Measurements from ENCODE around the gene DAB1.

Gene DAB1

GRCh38 chr1:57269630-57270225 is 154.1 kb downstream of the DAB1 start:
- no peak for DNase-seq (ENCODE audit: extremely low spot score)
- CTCF ChIA-PET, result no interaction called here
- TF ChIP-seq NFRKB (IDR thresholded peaks at IDR 0.05), result no peak
- TF ChIP-seq CTBP1 (IDR thresholded peaks at IDR 0.05; ENCODE audit: borderline replicate concordance), result no peak
- TF ChIP-seq TARDBP (IDR thresholded peaks at IDR 0.05), result no peak
- no peak for TF ChIP-seq LEF1 (IDR thresholded peaks at IDR 0.05; ENCODE audit: borderline replicate concordance)
- TF ChIP-seq FOXM1 (IDR thresholded peaks at IDR 0.05; ENCODE audit: borderline replicate concordance), result no peak
- TF ChIP-seq ARNT (IDR thresholded peaks at IDR 0.05), result no peak
- TF ChIP-seq SUZ12 (IDR thresholded peaks at IDR 0.05), result no peak
- TF ChIP-seq FOXK2 (IDR thresholded peaks at IDR 0.05), result no peak
- TF ChIP-seq ELF4 (IDR thresholded peaks at IDR 0.05), result no peak
- TF ChIP-seq, protein P1, sequence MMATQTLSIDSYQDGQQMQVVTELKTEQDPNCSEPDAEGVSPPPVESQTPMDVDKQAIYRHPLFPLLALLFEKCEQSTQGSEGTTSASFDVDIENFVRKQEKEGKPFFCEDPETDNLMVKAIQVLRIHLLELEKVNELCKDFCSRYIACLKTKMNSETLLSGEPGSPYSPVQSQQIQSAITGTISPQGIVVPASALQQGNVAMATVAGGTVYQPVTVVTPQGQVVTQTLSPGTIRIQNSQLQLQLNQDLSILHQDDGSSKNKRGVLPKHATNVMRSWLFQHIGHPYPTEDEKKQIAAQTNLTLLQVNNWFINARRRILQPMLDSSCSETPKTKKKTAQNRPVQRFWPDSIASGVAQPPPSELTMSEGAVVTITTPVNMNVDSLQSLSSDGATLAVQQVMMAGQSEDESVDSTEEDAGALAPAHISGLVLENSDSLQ (IDR thresholded peaks at IDR 0.05), result no peak
- TF ChIP-seq ZNF384 (IDR thresholded peaks at IDR 0.05), result no peak
- TF ChIP-seq L3MBTL2 (conservative IDR thresholded peaks at IDR 0.05), result no peak
- TF ChIP-seq BHLHE40 (IDR thresholded peaks at IDR 0.05; ENCODE audit: borderline replicate concordance), result no peak
- TF ChIP-seq SP1 (IDR thresholded peaks at IDR 0.05), result no peak
- no peak for TF ChIP-seq HDGF (IDR thresholded peaks at IDR 0.05; ENCODE audit: borderline replicate concordance)

DNA sequence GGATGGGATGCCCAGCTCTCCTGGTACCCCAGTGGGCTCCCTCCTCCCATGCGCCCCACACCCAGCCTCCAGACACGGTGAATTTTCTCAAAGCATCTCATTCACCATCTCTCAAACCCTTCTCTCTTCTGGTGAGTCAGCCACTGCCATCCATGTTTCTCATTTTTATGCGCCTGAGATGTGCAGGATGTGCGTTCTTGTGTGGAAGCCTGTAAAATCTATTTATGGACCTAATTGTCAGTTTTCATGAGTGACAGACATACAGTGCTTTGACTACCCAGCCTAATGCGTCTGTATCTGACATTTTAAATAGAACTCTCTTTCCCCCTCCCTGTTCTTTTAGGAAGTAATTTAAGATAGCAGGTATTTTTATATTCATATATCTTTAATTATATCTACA is 158.8 kb downstream of the DAB1 start:
- CTCF ChIA-PET, result no interaction called here
- TF ChIP-seq SUZ12 (IDR thresholded peaks at IDR 0.05) (no peak), BHLHE40 (IDR thresholded peaks at IDR 0.05; ENCODE audit: borderline replicate concordance) (no peak), LEF1 (IDR thresholded peaks at IDR 0.05; ENCODE audit: borderline replicate concordance) (no peak), TARDBP (IDR thresholded peaks at IDR 0.05) (no peak), CTBP1 (IDR thresholded peaks at IDR 0.05; ENCODE audit: borderline replicate concordance) (no peak)
- no peak for DNase-seq (ENCODE audit: extremely low spot score)
- POLR2A ChIA-PET, result no interaction called here

More at GRCh38 chr1:57269630-57270225, 154.1 kb downstream of the DAB1 start:
- POLR2A ChIA-PET, result no interaction called here

DNA sequence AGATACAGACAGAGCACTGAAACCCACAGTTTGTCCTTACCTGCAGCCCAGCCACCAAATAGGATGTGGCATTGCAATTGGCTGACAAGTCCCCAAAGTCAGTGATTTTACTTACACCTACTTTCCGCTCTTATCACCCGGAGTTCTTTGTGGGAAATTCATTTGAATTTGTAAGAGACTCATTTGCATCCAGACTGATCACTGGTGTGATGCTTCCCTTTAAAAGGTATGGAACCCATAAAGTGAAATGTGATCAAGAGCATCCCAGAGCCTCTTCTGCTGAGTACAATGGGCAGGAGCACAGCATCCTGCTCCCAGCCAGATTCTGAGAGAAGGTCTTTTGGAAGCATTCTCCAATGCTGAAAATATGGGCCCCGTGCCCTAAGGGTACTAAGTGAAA is 161.4 kb downstream of the DAB1 start:
- POLR2A ChIA-PET, result no interaction called here
- no peak for DNase-seq (ENCODE audit: extremely low spot score)
- TF ChIP-seq L3MBTL2 (conservative IDR thresholded peaks at IDR 0.05) (no peak), TARDBP (IDR thresholded peaks at IDR 0.05) (no peak)
- CTCF ChIA-PET, result no interaction called here

- ChIA-PET CTCF (no interaction called here), POLR2A (no interaction called here)
- TF ChIP-seq ZNF384 (IDR thresholded peaks at IDR 0.05) (no peak), ARNT (IDR thresholded peaks at IDR 0.05) (no peak), HDGF (IDR thresholded peaks at IDR 0.05; ENCODE audit: borderline replicate concordance) (no peak), FOXM1 (IDR thresholded peaks at IDR 0.05; ENCODE audit: borderline replicate concordance) (no peak)
- DNase-seq (ENCODE audit: extremely low spot score), result no peak
Measured at GRCh38 chr1:57258557-57259325, 165.1 kb downstream of the DAB1 start.

DNA sequence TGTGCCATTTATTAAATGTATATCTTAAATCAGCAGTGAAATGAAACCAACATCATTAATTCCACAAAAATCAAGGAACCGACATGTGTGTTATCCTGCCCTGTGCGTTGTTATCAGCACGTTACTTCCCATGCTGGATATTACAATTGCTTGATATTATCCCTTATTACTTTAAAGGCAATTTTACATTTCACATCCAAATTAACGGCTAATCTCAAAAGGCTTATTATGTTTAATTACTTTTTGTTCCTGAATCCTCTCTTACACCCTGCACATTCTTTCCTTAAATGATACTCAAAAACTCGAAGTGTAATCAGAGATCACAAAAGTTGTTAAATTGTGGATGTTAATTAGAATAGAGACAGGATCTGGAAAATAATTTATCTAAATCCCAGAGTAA is 167.9 kb downstream of the DAB1 start:
- no peak for DNase-seq (ENCODE audit: extremely low spot score)
- POLR2A ChIA-PET, result no interaction called here
- TF ChIP-seq LEF1 (IDR thresholded peaks at IDR 0.05; ENCODE audit: borderline replicate concordance), result no peak
- no peak for TF ChIP-seq L3MBTL2 (conservative IDR thresholded peaks at IDR 0.05)
- no peak for TF ChIP-seq FOXM1 (IDR thresholded peaks at IDR 0.05; ENCODE audit: borderline replicate concordance)
- no peak for TF ChIP-seq SUZ12 (IDR thresholded peaks at IDR 0.05)
- no peak for TF ChIP-seq ARNT (IDR thresholded peaks at IDR 0.05)
- TF ChIP-seq TARDBP (IDR thresholded peaks at IDR 0.05), result no peak
- TF ChIP-seq NFRKB (IDR thresholded peaks at IDR 0.05), result no peak
- no peak for TF ChIP-seq SP1 (IDR thresholded peaks at IDR 0.05)
- CTCF ChIA-PET, result no interaction called here

DNA sequence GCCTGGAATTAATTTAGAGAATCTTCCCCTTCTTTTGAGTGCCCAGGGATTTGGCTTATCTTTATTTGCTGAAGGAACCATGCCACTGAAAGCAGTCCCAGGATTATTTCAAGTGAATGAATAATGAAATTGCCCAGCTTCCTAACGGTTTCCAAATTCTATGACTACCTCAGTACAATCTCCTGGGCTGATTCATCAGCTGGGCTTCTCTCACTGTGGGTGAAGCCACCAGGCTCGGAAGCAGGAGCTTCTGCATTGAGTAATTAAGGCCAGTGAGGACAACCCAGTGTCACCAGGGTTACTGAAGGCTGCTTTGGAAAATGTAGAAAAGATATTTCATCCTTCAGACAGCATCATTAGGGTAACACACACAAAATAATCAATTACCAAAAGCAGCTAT is 169.8 kb downstream of the DAB1 start:
- ChIA-PET POLR2A (no interaction called here), CTCF (no interaction called here)
- TF ChIP-seq SUZ12 (IDR thresholded peaks at IDR 0.05), result no peak
- TF ChIP-seq FOXM1 (IDR thresholded peaks at IDR 0.05; ENCODE audit: borderline replicate concordance), result no peak
- TF ChIP-seq ARNT (IDR thresholded peaks at IDR 0.05), result no peak
- TF ChIP-seq SP1 (IDR thresholded peaks at IDR 0.05), result no peak
- DNase-seq (ENCODE audit: extremely low spot score), result no peak

DNA sequence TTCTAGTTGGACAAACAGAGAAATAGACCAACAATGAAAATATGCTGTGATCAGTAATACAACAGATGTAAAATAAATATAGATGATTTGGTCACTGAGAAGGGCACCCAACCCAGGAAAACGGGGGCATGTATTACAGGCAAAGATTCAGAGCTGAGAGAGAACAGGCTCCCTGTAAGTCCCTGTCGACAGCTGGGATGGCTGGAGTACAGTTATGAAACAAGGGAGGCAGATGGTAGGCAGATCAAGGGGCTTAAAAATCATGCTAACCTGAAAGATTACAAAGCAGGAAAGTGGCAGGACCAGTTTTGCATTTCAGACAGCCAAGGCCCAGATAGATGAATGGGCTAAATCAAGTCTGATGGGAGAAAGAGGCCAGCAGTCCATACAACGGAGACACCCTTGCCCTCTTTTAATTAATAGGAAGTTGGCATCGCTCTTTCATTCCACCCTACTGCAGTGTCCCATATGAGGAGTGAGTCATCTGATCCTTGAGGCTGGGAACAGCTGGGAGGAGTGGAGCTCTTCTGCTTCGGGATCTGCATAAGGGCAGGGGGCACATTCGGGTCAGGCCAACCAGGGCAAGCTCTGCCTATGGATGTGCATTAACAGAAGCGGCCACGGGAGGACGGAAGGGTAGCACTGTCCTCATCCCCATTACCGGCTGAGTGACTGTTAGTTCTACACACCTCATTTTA is 171.1 kb downstream of the DAB1 start:
- ChIA-PET POLR2A (no interaction called here), CTCF (no interaction called here)
- TF ChIP-seq ARNT (IDR thresholded peaks at IDR 0.05) (no peak), ZNF384 (IDR thresholded peaks at IDR 0.05) (no peak), SP1 (IDR thresholded peaks at IDR 0.05) (no peak), L3MBTL2 (conservative IDR thresholded peaks at IDR 0.05) (no peak), LEF1 (IDR thresholded peaks at IDR 0.05; ENCODE audit: borderline replicate concordance) (no peak), NFRKB (IDR thresholded peaks at IDR 0.05) (no peak), TARDBP (IDR thresholded peaks at IDR 0.05) (no peak), SUZ12 (IDR thresholded peaks at IDR 0.05) (no peak), FOXA1 (IDR thresholded peaks at IDR 0.05) (no peak), BHLHE40 (IDR thresholded peaks at IDR 0.05; ENCODE audit: borderline replicate concordance) (no peak), HDGF (IDR thresholded peaks at IDR 0.05; ENCODE audit: borderline replicate concordance) (no peak), CTBP1 (IDR thresholded peaks at IDR 0.05; ENCODE audit: borderline replicate concordance) (no peak), FOXK2 (IDR thresholded peaks at IDR 0.05) (no peak), ELF4 (IDR thresholded peaks at IDR 0.05) (no peak), FOXM1 (IDR thresholded peaks at IDR 0.05; ENCODE audit: borderline replicate concordance) (no peak)
- TF ChIP-seq, protein P1 (IDR thresholded peaks at IDR 0.05), result no peak
- DNase-seq (ENCODE audit: extremely low spot score), result no peak
